ENCODE data around the gene SAMD4A. TPM values are rescaled to one million over a fixed set of nuclear protein-coding genes. Genes with fewer than 3 reads are reported as not detected.

SAMD4A gene
- total and polyA plus RNA-seq, 2 of the 4 experiments (the other 2 are of a cell fraction) = 22.9 to 38.2 TPM

DNA sequence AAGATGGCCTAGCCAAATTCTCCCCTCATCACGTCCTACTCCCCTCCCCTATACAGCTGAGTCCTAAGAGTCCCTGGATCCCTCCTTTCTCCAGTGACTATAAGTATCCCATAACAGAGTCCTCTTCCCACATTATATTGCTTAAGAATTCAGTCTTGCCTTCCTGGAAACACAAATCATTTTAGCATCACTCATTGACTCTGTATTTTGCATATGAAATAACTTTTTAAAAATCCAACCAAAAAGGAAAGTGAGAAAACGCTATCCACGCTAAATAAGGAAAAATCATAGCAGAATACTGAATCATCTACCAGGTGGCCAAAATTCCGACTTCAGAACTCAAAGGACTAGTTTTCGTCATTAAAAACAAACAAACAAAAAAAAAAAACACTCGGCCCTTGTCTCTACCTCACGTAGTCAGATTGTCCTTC lies 205.5 kb downstream of the SAMD4A start:
- intact Hi-C loops (cut with micrococcal nuclease) (loop anchor here (2.0 to 5.0 kb wide), 3 partner anchors 86 to 270 kb away; no protein-coding TSS in a partner anchor), dilution Hi-C loops (cut with HindIII; ENCODE audit: low sequenced_read_pairs, unreplicated experiment) (no loop called here), in situ Hi-C loops (cut with MboI; ENCODE audit: low sequenced_read_pairs) (loop anchor here (5.0 kb wide), 2 partner anchors 85 to 205 kb away; partner anchors contain the start of gene SAMD4A)
- peak overlapping the region; percentile 68 for H4K5ac ChIP-seq (ENCODE audit: low read depth, low read length)
- H2BK15ac ChIP-seq (ENCODE audit: low read depth, low read length) = peak overlapping the region; percentile 80
- TSS peak; percentile 98 for BruUV-seq (replicated peaks)
- TF ChIP-seq RFX5 (IDR thresholded peaks at IDR 0.05; ENCODE audit: low read depth, low read length) (no peak), CEBPB (IDR thresholded peaks at IDR 0.05; ENCODE audit: low read depth, low read length) (peak; percentile 56)
- H3K4ac ChIP-seq (ENCODE audit: low read depth, low read length) = peak overlapping the region; percentile 91
- H3K9me3 ChIP-seq (ENCODE audit: control insufficient read depth, insufficient read depth, low read length) = no peaks in the 10 kb centered on the region
- H3K9me1 ChIP-seq (ENCODE audit: insufficient read depth, low read length) = peaks cover 17% of the 10 kb centered on the region
- ChIA-PET CTCF (interaction anchor here (0.7 to 2.6 kb wide), 10 partner anchors 59 to 337 kb away, joined by 3 to 17 read pairs (median 4); partner anchors contain the start of gene SAMD4A), POLR2A (ENCODE audit: unreplicated experiment) (interaction anchor here (0.9 to 1.0 kb wide), 2 partner anchors 199 to 206 kb away, joined by 5 to 9 read pairs; partner anchors contain the start of gene SAMD4A)
- peak overlapping the region; percentile 96 for H3K56ac ChIP-seq (ENCODE audit: extremely low read depth, insufficient read depth, low read length)
- no CpG with 5 or more reads among the region's 7 CpGs for WGBS, 2 experiments (ENCODE audit: extremely low coverage in 2 of 2, insufficient read length in 1 of 2)
- H3K79me1 ChIP-seq (ENCODE audit: low read depth in 1 of 2, low read length in 2 of 2) = peaks cover 29 to 77% of the 10 kb centered on the region in 2 experiments
- peak overlapping the region; percentile 94 for H2BK20ac ChIP-seq (ENCODE audit: low read depth, low read length)
- peak overlapping the region; percentile 62 for H3K18ac ChIP-seq (ENCODE audit: low read depth, low read length)
- no peak for ATAC-seq (ENCODE audit: low read depth)
- no peak overlapping the region for H2AFZ ChIP-seq (replicated peaks; ENCODE audit: low read length, poor library complexity)
- H3K9ac ChIP-seq (ENCODE audit: low read depth, low read length) = peak overlapping the region; percentile 66
- H4K91ac ChIP-seq (ENCODE audit: insufficient read depth, low read depth, low read length) = peak overlapping the region; percentile 94
- peaks cover 32% of the 10 kb centered on the region for H3K4me1 ChIP-seq (ENCODE audit: control insufficient read depth, insufficient read depth, low read length)
- peak overlapping the region; percentile 94 for H2BK5ac ChIP-seq (ENCODE audit: low read depth, low read length, poor library complexity, severe bottlenecking)
- H3K4me2 ChIP-seq (ENCODE audit: low read depth, low read length) = peak overlapping the region; percentile 50; the same call in 1 of the 2 replicates
- peak overlapping the region; percentile 96 for H3K14ac ChIP-seq (replicated peaks; ENCODE audit: low read depth, low read length)
- no peaks in the 10 kb centered on the region for H3K27me3 ChIP-seq (ENCODE audit: control insufficient read depth, insufficient read depth, low read length)
- H2AK5ac ChIP-seq (ENCODE audit: low read depth, low read length) = peak overlapping the region; percentile 83
- peak overlapping the region; percentile 85 for H3K27ac ChIP-seq (ENCODE audit: insufficient read depth, low read length)
- H4K8ac ChIP-seq (ENCODE audit: low read depth in 2 of 2, low read length in 2 of 2) = peak overlapping the region; percentile 68 to 96
- peaks cover 8% of the 10 kb centered on the region; the same call in 1 of the 2 replicates for H4K20me1 ChIP-seq (ENCODE audit: insufficient read depth, low read length)
- peaks cover 43% of the 10 kb centered on the region for H3K36me3 ChIP-seq (ENCODE audit: control insufficient read depth, insufficient read depth, low read length)
- H3K23ac ChIP-seq (ENCODE audit: low read depth, low read length) = peak overlapping the region; percentile 91
- H2BK120ac ChIP-seq (ENCODE audit: low read depth, low read length) = peak overlapping the region; percentile 96
- no peak overlapping the region for H3K4me3 ChIP-seq (ENCODE audit: insufficient read depth, low read depth, low read length)
- H2AK9ac ChIP-seq (replicated peaks; ENCODE audit: low read depth, low read length, poor library complexity) = peak overlapping the region; percentile 59
- DNase-seq = peak; percentile 59
